H9 (cell line): Measurements from ENCODE around the gene COMMD9. TPM values are rescaled to one million over a fixed set of nuclear protein-coding genes. Genes with fewer than 3 reads are reported as not detected.

Experiments used
- DNase-seq: peaks from one replicate; pipeline ENCODE4 v3.0.0-alpha.2; 2017
- H2AFZ ChIP-seq: one replicate; pipeline ENCODE4 v1.6.1; 2013; ENCODE audit warnings: mild to moderate bottlenecking, low read length, control low read depth, moderate library complexity
- H2AK5ac ChIP-seq: 2 replicates; pipeline ENCODE4 v1.6.1; 2013; ENCODE audit warnings: low read length, control low read depth, mixed read lengths; ENCODE audit not compliant: insufficient read length
- H2BK120ac ChIP-seq: one replicate; pipeline ENCODE4 v1.6.1; 2013; ENCODE audit warnings: low read depth, mild to moderate bottlenecking, low read length, control low read depth, inconsistent platforms; ENCODE audit not compliant: poor library complexity, severe bottlenecking
- H2BK12ac ChIP-seq: 2 replicates; pipeline ENCODE4 v1.6.1; 2013; ENCODE audit warnings: low read length, control low read depth, mixed read lengths, low read depth; ENCODE audit not compliant: insufficient read length
- H2BK15ac ChIP-seq: 2 replicates; pipeline ENCODE4 v1.6.1; 2013; ENCODE audit warnings: low read depth, low read length, control low read depth
- H2BK20ac ChIP-seq: one replicate; pipeline ENCODE4 v1.6.1; 2013; ENCODE audit warnings: low read depth, mild to moderate bottlenecking, low read length, control low read depth, inconsistent platforms; ENCODE audit not compliant: poor library complexity, severe bottlenecking
- H2BK5ac ChIP-seq: 2 replicates; pipeline ENCODE4 v1.6.1; 2013; ENCODE audit warnings: low read length, control low read depth, mixed read lengths; ENCODE audit not compliant: insufficient read length
- H3K14ac ChIP-seq: 2 replicates; pipeline ENCODE4 v1.6.1; 2013; ENCODE audit warnings: low read length, control low read depth; ENCODE audit not compliant: insufficient read depth
- H3K18ac ChIP-seq: 2 replicates; pipeline ENCODE4 v1.6.1; 2013; ENCODE audit warnings: low read depth, mild to moderate bottlenecking, mixed read lengths, low read length, control low read depth; ENCODE audit not compliant: insufficient read length
- H3K23ac ChIP-seq: 2 replicates; pipeline ENCODE4 v1.6.1; 2013; ENCODE audit warnings: low read length, control low read depth, mixed read lengths, low read depth; ENCODE audit not compliant: insufficient read length
- H3K23me2 ChIP-seq: 2 replicates; pipeline ENCODE4 v1.6.1; 2013; ENCODE audit warnings: low read depth, mild to moderate bottlenecking, mixed read lengths, low read length, control low read depth; ENCODE audit not compliant: insufficient read length, poor library complexity, severe bottlenecking
- H3K27ac ChIP-seq: 2 replicates; pipeline ENCODE4 v1.5.1; 2013; ENCODE audit warnings: low read length, control low read depth, mixed read lengths, low read depth; ENCODE audit not compliant: insufficient read length
- H3K27me3 ChIP-seq: 2 replicates; pipeline ENCODE4 v1.6.1; 2013; ENCODE audit warnings: low read length, control low read depth, inconsistent platforms; ENCODE audit not compliant: insufficient read depth
- H3K4ac ChIP-seq: 2 replicates; pipeline ENCODE4 v1.6.1; 2013; ENCODE audit warnings: low read depth, mild to moderate bottlenecking, control low read depth, inconsistent platforms, low read length, moderate library complexity
- H3K4me1 ChIP-seq: 2 replicates; pipeline ENCODE4 v1.6.1; 2013; ENCODE audit warnings: low read length, control low read depth, inconsistent platforms; ENCODE audit not compliant: insufficient read depth
- H3K4me2 ChIP-seq: 2 replicates; pipeline ENCODE4 v1.6.1; 2013; ENCODE audit warnings: low read length, control low read depth, mixed read lengths; ENCODE audit not compliant: insufficient read length, insufficient read depth
- H3K56ac ChIP-seq: 2 replicates; pipeline ENCODE4 v1.6.1; 2013; ENCODE audit warnings: low read depth, mild to moderate bottlenecking, mixed read lengths, low read length, control low read depth; ENCODE audit not compliant: insufficient read length
- H3K79me1 ChIP-seq: 2 replicates; pipeline ENCODE4 v1.6.1; 2013; ENCODE audit warnings: low read depth, mild to moderate bottlenecking, moderate library complexity, low read length, control low read depth, inconsistent platforms; ENCODE audit not compliant: insufficient read depth, poor library complexity, severe bottlenecking
- H3K79me2 ChIP-seq: 2 replicates; pipeline ENCODE4 v1.6.1; 2013; ENCODE audit warnings: low read length, control low read depth, inconsistent platforms; ENCODE audit not compliant: insufficient read depth
- H3K9ac ChIP-seq: 2 replicates; pipeline ENCODE4 v1.6.1; 2013; ENCODE audit warnings: low read length, control low read depth, mixed read lengths; ENCODE audit not compliant: insufficient read length; ENCODE audit errors: extremely low read depth
- H3K9me3 ChIP-seq: one replicate; pipeline ENCODE4 v1.6.1; 2013; ENCODE audit warnings: low read depth, low read length, inconsistent platforms; ENCODE audit not compliant: control insufficient read depth
- H3T11ph ChIP-seq: one replicate; pipeline ENCODE4 v1.6.1; 2013; ENCODE audit warnings: mild to moderate bottlenecking, low read length, control low read depth, inconsistent platforms
- H4K20me1 ChIP-seq: one replicate; pipeline ENCODE4 v1.6.1; 2013; ENCODE audit not compliant: control insufficient read depth, insufficient read length, insufficient read depth
- H4K5ac ChIP-seq: 2 replicates; pipeline ENCODE4 v1.6.1; 2013; ENCODE audit warnings: low read depth, mild to moderate bottlenecking, mixed read lengths, low read length, control low read depth; ENCODE audit not compliant: insufficient read length
- H4K8ac ChIP-seq: replicated peaks from 2 replicates; pipeline ENCODE4 v1.6.1; 2013; ENCODE audit warnings: low read length, control low read depth, mixed read lengths, low read depth; ENCODE audit not compliant: insufficient read length
- H4K91ac ChIP-seq: 2 replicates; pipeline ENCODE4 v1.6.1; 2013; ENCODE audit warnings: low read depth, mild to moderate bottlenecking, moderate library complexity, mixed read lengths, low read length, control low read depth; ENCODE audit not compliant: insufficient read length
- H3K27ac Mint-ChIP-seq, 3 experiments: 2 replicates in 2 of 3; 3 replicates in 1 of 3; pipeline ENCODE4 v1.8.0; 2020 to 2021; ENCODE audit warnings: mixed read lengths in 3 of 3, mild to moderate bottlenecking in 1 of 3, moderate library complexity in 1 of 3
- H3K27me3 Mint-ChIP-seq: 2 replicates; pipeline ENCODE4 v1.8.0; 2021; ENCODE audit warnings: low read depth, mild to moderate bottlenecking, moderate library complexity, mixed read lengths
- H3K36me3 Mint-ChIP-seq, 3 experiments: 2 replicates in 2 of 3; 3 replicates in 1 of 3; pipeline ENCODE4 v1.8.0; 2020 to 2021; ENCODE audit warnings: low read depth in 3 of 3, mixed read lengths in 3 of 3; ENCODE audit not compliant: insufficient read depth in 1 of 3
- H3K4me1 Mint-ChIP-seq, 2 experiments: 2 replicates each; pipeline ENCODE4 v1.8.0; 2020; ENCODE audit warnings: mixed read lengths in 2 of 2
- H3K4me3 Mint-ChIP-seq, 2 experiments: 2 replicates in 1 of 2; 3 replicates in 1 of 2; pipeline ENCODE4 v1.8.0; 2020 to 2021; ENCODE audit warnings: mild to moderate bottlenecking in 2 of 2, mixed read lengths in 2 of 2, moderate library complexity in 1 of 2
- H3K9me3 Mint-ChIP-seq, 2 experiments: 2 replicates in 1 of 2; 3 replicates in 1 of 2; pipeline ENCODE4 v1.8.0; 2020; ENCODE audit warnings: mild to moderate bottlenecking in 2 of 2, mixed read lengths in 2 of 2, moderate library complexity in 1 of 2
- CTCF ChIP-seq: fragments of 200-600 bp; sonication (generic); conservative IDR thresholded peaks from 3 replicates; pipeline ENCODE4 v1.8.0; 2021; ENCODE audit warnings: antibody characterized with exemption, mild to moderate bottlenecking
- WGBS: extraction: QIAGEN DNeasy Blood & Tissue Kit; methylation state at CpG from one replicate; pipeline ENCODE4 v1.1.7; 2013; ENCODE audit warnings: missing lambda C conversion rate, low lambda C conversion rate, mixed read lengths; ENCODE audit not compliant: insufficient read length; ENCODE audit errors: extremely low coverage; 5-methylcytosine and 5-hydroxymethylcytosine counted together
- total RNA-seq: library from RNA; stranded (reverse); gene quantifications from 2 replicates; pipeline ENCODE4 v1.2.1, GENCODE V29; 2021

Gene COMMD9
- total RNA-seq, 1 experiment from 2014 or later, result 47.0 TPM

DNA sequence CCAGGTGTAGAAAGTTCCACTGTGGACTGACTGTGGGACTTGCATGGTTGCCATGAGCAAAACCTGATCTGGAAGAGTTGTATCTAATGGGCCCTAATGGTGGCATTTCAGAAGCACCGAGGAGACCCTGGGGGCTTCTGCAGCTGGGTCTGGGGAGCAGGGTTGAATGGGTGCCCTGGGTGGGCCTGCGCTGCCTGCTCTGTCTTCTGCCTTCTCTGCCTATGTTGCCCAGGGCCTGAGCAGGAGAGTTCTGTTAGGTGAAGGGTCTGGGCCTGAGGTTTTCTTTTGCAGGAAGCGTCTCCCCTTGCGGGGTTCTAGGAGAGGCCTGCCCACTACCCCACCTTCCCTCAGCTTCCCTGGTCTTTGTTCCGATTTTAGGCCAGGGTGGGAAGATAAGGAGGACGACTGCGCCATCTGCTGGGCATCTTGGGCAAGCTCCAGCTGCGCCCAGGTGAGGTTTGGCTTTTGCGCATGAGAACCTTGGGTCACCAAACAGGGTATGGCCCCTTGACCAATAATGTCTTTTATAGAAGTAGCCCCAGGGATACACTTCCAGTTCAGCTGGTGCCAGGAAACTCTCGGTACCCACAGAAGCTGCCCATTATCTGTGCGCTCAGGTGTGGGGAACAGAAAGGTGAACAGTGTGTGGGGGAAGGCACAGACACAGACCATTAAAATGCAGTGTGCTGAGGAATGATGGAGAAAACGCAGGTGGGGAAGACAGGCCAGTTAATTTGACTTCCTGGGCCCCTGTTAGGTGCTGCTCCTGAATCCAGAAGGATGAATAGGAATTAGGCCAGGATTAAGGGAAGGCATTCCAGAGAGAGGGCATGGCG is 23.2 kb downstream of the COMMD9 start:
- Histone ChIP-seq H3K4me2 (no peak overlapping the region), H4K8ac (no peak overlapping the region), H3K18ac (no peak overlapping the region), H3K23ac (no peak overlapping the region), H3K27me3 (no peaks in the 10 kb centered on the region), H3K56ac (no peak overlapping the region), H4K20me1 (no peaks in the 10 kb centered on the region), H3K9me3 (no peaks in the 10 kb centered on the region), H3K79me1 (no peaks in the 10 kb centered on the region), H2BK120ac (no peak overlapping the region), H3K4me1 (no peaks in the 10 kb centered on the region), H3K27ac (no peak overlapping the region), H2AFZ (no peak overlapping the region), H3K14ac (no peak overlapping the region), H2BK5ac (no peak overlapping the region), H4K91ac (no peak overlapping the region), H4K5ac (no peak overlapping the region), H3K79me2 (0 out of 2 replicates have a peak, but pooled peaks cover 2% of the 10 kb centered on the region), H2BK20ac (no peak overlapping the region), H2AK5ac (no peak overlapping the region), H3T11ph (no peak overlapping the region), H3K9ac (no peak overlapping the region), H2BK15ac (no peak overlapping the region), H2BK12ac (no peak overlapping the region), H3K23me2 (no peaks in the 10 kb centered on the region), H3K4ac (no peak overlapping the region)
- H3K27me3 Mint-ChIP-seq, result peaks cover 17% of the 10 kb centered on the region
- no peak overlapping the region; a peak in 1 of 5 replicates for H3K4me3 Mint-ChIP-seq
- H3K4me1 Mint-ChIP-seq, result peaks cover 10 to 13% of the 10 kb centered on the region in 2 experiments
- H3K27ac Mint-ChIP-seq, result no peak overlapping the region
- H3K9me3 Mint-ChIP-seq, result no peaks in the 10 kb centered on the region
- no peaks in the 10 kb centered on the region for H3K36me3 Mint-ChIP-seq
- TF ChIP-seq CTCF, result peak; percentile 92
- DNase-seq, result peak; percentile 76
- WGBS, result no CpG with 5 or more reads among the region's 13 CpGs
